Stimulated activated CD8-positive, alpha-beta memory T cell treated with anti-CD3 and anti-CD28 coated beads, Interleukin-12 subunit alpha, Interleukin-12 subunit beta, amount 100 ng/mL, for 24 hours (primary cell): ENCODE measurements around the gene LCMT1.
"Not testable (repeated sequence)": the region's sequence is repeated elsewhere in the genome, so short reads cannot be mapped to it uniquely, and the experiment has no call there.

Source experiments
- DNase-seq: peaks from one replicate; pipeline ENCODE4 v3.0.0-alpha.2; 2020; ENCODE audit errors: extremely low read depth

LCMT1 gene

GRCh38 chr16:25143928-25144327 lies 32.4 kb downstream of the LCMT1 start:
- no peak for DNase-seq

DNA sequence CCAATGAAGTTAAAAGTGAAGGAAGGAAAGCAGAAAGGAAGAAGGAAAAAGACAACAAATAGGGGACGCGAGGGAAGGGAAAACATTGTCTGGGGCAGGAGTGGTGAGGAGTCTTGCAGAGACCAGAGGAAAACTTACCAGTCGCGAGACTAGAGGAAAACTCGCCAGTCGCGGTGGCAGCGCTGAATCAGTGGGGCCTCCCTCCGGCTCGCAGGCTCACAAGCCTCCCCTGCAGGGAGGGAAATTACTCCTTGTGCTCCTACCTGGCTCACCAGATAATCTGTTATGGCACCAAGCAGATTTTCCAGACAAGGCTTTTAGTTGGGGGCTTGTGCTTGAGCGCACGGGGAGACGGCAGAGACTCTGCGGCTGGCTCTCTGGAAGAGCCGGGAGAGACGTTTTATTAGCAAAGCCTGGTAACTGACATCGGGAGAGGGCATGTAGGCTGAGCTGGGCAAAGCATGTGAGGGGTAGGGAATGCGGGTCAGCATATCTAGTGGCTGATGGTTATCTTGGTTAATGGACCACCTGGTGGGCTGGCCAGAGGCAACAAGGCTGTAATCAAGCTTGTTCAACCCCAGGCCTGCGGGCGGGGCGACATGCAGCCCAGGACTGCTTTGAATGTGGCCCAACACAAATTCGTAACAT lies 37.1 kb downstream of the LCMT1 start:
- DNase-seq, result no peak

GRCh38 chr16:25151996-25152395 lies 40.5 kb downstream of the LCMT1 start:
- DNase-seq, result no peak

DNA sequence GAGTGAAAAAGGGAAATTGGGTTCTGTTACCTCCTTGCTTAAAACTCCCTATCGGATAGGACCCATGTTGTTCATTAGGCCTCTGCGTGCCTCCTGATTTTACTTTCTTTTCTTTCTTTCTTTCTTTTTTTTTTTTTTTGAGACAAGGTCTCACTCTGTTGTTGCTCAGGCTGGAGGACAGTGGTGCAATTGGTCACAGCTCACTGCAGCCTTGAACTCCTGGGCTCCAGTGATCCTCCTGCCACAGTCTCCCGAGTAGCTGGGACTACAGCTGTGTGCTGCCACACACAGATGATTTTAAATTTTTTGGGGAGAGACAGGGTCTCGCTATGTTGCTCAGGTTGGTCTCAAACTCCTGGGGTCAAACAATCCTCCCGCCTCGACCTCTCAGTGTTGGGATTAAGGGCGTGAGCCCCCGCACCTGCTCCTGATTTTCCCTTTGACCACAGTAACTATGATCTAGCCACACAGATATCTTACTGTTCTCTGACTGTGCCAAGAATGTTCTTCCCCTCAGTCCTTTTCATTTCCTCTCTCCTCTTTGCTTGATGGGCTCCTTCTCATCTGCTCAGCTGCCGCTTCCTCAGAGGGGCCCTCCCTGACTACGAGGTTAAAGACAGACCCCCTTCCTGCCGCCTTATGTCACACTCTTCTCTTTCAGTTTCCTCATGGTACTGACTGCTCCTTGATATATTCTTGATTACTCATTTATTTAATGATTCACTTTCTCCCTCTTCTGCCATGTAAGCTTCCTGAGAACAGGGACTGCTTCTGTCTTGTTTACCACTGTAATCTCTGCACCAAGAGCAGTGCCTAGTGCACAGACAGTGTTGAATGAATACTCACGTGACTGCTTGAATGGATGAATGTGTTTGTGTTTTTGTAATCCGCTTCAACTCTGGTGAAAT lies 44.3 kb downstream of the LCMT1 start:
- peak; percentile 11 for DNase-seq

DNA sequence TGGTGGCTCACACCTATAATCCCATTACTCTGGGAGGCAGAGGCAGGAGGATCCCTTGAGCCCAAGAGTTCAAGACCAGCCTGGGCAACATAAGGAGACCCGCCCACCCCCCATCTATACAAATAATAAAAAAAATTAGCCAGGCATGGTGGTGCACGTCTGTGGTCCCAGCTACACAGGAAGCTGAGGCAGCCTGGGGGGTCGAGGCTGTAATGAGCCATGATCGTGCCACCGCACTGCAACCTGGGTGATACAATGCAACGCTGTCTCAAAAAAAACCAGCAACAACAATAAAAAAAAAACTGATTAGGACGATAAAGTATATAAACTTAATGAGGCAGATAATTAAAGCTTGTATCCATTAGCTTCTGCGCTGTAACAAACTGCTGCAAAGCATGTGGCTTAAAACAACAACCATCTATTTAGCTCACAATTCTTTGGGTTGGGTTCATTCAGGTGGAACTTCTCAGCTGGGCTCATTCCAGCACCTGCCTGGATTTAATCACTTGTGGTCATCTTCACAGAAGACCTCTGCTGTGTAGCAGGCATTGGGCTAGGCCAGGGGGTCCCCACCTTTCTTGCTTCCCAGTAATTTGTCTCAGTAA lies 45.8 kb downstream of the LCMT1 start:
- no peak for DNase-seq

DNA sequence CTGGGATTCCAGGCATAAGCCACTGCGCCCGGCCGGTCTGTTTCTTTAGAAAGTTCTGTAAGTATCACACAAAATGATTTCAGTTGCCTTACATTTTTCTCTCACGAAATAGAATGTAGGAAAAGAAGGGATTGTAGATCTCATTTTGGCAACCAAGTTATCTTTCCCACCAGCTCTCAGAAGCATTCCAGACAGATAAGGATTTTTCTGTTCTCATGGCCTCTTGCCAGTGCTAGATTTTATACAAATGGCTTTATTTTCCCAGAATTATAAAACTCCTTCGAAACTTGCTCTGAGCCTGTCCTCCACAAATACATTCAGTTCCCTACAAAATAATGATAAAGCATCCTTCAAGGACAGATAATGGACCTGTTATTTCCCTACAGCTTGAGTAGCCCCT lies 46.9 kb downstream of the LCMT1 start:
- DNase-seq, result no peak

GRCh38 chr16:25161753-25162367 lies 50.3 kb downstream of the LCMT1 start:
- no peak for DNase-seq

DNA sequence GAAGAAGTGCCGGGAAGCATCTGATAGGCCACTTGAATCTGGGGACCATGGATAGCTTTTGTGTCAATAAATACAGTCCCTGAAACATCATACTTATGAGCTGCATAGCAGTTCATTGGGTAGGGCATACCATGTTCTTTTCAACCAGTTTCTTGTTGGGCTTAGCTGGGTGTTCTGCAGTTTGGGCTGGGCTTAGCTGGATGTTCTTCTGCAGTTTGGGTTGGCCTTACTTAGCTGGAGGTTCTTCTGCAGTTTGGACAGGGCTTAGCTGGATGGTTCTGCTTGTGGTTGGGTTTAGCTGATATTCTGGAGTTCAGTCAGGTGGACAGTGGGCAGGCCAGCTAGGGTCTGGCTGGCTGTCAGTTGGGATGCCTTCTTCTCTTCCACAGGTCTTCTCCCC lies 52.1 kb downstream of the LCMT1 start:
- DNase-seq, result no peak

GRCh38 chr16:25165284-25165683 lies 53.7 kb downstream of the LCMT1 start:
- no peak for DNase-seq

GRCh38 chr16:25167920-25168319 lies 56.4 kb downstream of the LCMT1 start:
- DNase-seq, result not testable (repeated sequence)

DNA sequence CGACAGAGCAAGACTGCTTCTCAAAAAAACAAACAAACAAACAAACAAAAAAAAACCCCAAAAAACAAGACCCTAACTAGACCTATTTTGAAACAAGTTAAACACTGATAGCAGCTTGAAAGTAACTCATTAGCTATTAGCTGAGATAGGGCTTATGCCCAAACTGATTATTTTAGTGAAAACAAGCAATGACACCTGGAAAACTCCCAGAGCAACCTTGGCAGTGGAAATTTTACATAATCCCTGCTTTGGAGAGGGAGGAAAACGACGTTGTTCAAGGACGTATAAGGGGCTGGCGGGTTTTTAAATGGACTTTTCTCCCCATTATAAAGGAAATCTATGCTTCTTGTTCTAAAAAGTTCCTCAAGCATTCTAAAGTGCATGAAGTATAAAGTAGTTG lies 59.8 kb downstream of the LCMT1 start:
- DNase-seq, result no peak

GRCh38 chr16:25172831-25173230 lies 61.3 kb downstream of the LCMT1 start:
- DNase-seq, result no peak

GRCh38 chr16:25174285-25174684 lies 62.7 kb downstream of the LCMT1 start:
- DNase-seq, result no peak

DNA sequence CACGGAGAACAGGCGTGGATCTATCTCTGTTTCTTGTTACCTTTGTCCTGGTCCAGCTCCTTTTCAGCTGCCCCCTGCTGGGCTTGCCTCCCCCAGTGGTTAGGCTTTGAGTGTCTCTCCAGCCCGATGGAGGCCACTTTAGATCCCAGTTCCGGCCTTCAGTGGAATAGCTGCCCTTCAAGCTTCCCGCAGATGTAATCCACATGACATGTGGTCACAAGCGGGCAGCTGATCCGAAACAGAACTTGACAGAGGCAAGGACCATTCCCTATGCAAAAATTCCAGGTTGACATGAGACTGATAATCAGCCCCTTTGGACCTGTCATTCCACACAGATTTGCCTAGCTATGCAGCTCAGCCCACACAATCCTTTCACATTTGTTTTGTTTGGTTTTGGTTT lies 64.6 kb downstream of the LCMT1 start:
- DNase-seq, result no peak

GRCh38 chr16:25177512-25177830 lies 65.9 kb downstream of the LCMT1 start:
- DNase-seq, result no peak

DNA sequence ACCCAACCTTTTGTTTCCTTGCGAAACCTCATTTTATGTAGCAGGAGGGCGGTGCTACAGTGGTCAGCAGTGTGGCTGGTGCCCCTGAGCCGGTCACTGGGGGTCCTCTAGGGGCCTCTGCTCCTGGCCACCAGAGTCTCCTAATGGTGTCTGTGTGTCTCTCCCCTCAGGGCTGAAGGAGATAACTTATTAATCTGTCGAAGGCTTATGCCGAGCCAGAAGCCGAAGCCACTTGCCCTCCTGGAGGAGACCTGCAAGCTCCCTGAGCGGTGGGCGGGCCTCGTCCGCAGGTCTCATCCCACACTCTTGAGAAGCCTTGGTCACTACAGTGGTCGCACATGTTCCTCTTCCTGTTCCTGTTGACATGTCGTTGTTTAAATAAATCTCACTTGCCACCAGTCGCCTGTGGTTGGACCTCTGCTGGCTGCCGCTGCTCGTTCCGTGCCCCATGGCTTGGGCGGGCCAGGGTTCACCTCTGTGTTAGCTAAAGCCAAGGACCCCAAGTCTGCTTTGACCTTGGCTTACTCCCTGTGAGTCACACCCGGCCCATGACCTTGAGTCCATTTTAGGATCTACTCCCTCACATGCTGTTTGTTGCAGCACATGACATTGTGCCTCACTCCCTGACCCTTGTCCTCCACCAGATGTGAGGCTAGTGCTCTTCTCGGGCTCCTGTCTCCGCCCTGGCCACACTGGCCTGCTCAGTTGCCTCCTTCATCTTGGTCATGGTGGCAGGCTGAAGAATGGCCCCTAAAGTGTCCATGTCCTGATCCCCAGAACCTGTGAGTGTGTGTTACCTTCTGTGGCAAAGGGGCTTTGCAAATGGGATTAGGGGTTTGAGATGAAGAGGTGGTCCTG lies 66.5 kb downstream of the LCMT1 start:
- no peak for DNase-seq

DNA sequence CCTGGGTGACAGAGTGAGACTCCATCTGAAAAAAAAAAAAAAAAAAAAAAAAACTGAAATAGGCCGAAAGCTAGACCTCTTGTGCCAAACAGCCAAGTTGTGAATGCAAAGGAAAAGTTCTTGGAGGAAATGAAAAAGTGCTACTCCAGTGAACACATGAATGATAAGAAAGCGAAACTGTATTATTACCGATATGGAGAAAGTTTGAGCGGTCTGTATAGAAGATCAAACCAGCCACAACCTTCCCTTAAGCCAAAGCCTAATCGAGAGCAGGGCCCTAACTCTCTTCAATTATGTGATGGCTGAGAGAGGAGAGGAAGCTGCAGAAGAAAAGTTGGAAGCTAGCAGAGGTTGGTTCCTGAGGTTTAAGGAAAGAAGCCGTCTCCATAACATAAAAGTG lies 69.7 kb downstream of the LCMT1 start:
- not testable (repeated sequence) for DNase-seq

DNA sequence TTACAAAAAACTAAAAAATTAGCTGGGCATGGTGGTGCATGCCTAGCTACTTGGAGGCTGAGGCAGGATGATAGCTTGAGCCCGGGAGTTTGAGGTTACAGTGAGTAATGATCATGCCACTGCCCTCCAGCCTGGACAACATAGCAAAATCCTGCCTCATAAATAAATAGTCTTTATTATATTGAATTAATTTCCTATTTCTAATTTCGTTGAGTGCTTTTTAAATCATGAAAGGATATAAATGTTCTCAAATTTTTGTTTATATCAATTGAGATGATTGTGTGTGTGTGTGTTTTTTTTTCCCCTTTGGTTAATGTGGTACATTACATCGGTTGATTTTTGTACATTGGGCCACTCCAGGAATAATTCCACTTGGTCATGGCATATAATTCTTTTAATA lies 73.2 kb downstream of the LCMT1 start:
- DNase-seq, result no peak

GRCh38 chr16:25187491-25187795 lies 75.9 kb downstream of the LCMT1 start:
- no peak for DNase-seq

- no peak for DNase-seq
Measured at GRCh38 chr16:25189305-25189704, 77.8 kb downstream of the LCMT1 start.

DNA sequence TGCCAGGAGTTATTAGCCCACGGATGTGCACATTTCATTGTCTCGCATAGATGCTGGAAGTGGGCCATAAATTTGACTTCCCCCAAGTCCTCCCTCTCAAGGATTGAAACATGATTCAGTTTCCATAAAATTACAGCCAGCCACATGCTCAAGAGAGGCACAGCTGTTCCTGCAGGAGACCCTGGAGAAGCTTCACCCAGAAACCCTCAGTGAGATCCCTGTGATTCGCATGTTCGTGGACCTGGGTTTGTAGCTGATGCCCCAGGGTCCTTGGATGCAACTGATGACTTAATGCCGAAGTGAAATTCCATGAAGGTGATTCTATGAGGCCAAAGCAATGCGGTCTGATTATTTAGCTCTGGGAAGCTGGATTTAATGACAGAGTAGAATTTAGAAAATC lies 80.6 kb downstream of the LCMT1 start:
- DNase-seq, result no peak
